Prostate gland (tissue), 2 donors: ENCODE measurements around the gene FGF12. TPM values are rescaled to one million over a fixed set of nuclear protein-coding genes. Genes with fewer than 3 reads are reported as not detected.
"Not testable (repeated sequence)": the region's sequence is repeated elsewhere in the genome, so short reads cannot be mapped to it uniquely, and the experiment has no call there.

Source experiments
- DNase-seq: peaks from one replicate; pipeline ENCODE4 v3.0.0-alpha.2; 2019; ENCODE audit warnings: low spot score
- H3K27ac ChIP-seq, 2 donors: fragments of 200-600 bp; sonication (generic); 2 replicates each; pipeline ENCODE4 v1.5.1; 2017 to 2019
- H3K27me3 ChIP-seq: fragments of 200-600 bp; sonication (generic); replicated peaks from 2 replicates; pipeline ENCODE4 v1.5.1; 2019; ENCODE audit not compliant: insufficient read depth
- H3K36me3 ChIP-seq, 2 donors: fragments of 200-600 bp; sonication (generic); 1 replicate in 1 of 2; 2 replicates in 1 of 2; pipeline versions ENCODE4 v1.5.1 to v1.8.1; 2017 to 2019
- H3K4me1 ChIP-seq: fragments of 200-600 bp; sonication (generic); replicated peaks from 2 replicates; pipeline ENCODE4 v1.5.1; 2019
- H3K4me3 ChIP-seq, 2 donors: fragments of 200-600 bp; sonication (generic); 2 replicates each; pipeline ENCODE4 v1.5.1; 2017 to 2019
- H3K9me3 ChIP-seq: fragments of 200-600 bp; sonication (generic); 2 replicates; pipeline ENCODE4 v1.5.1; 2017
- POLR2A ChIP-seq: fragments of 450-650 bp; IDR thresholded peaks from one replicate; pipeline ENCODE4 v1.6.1; 2016; ENCODE audit warnings: antibody characterized with exemption, mild to moderate bottlenecking
- POLR2AphosphoS5 ChIP-seq: sonication (generic); formaldehyde crosslinking; IDR thresholded peaks from one replicate; pipeline ENCODE4 v1.6.1; 2017; ENCODE audit warnings: antibody characterized with exemption
- WGBS: methylation state at CpG from one replicate; pipeline ENCODE4 v1.1.5; 2018; 5-methylcytosine and 5-hydroxymethylcytosine counted together
- intact Hi-C: fragments of 100-400 bp; cut with DNase I; formaldehyde crosslinking; loops from one replicate; pipeline ENCODE4 v1.14.2; 2022
- total RNA-seq, 2 donors: library from RNA; depleted of rRNA; stranded (reverse); fragments of >200 nt; gene quantifications; one replicate each; pipeline ENCODE4 v1.1.0, GENCODE V29; 2016
- TF ChIP-seq, protein P1 (sequence below), 4 experiments: fragments of 200-600 bp in 2 of 4; fragments of 450-650 bp in 2 of 4; sonication (generic) in 2 of 4; IDR thresholded peaks; 1 replicate in 3 of 4; 2 replicates in 1 of 4; pipeline ENCODE4 v1.5.1; 2016 to 2019; ENCODE audit warnings: antibody characterized with exemption in 4 of 4, mild to moderate bottlenecking in 2 of 4, moderate library complexity in 2 of 4

The FGF12 gene
- total RNA-seq, 2 donors from 2014 or later, result 2.4 to 5.7 TPM

DNA sequence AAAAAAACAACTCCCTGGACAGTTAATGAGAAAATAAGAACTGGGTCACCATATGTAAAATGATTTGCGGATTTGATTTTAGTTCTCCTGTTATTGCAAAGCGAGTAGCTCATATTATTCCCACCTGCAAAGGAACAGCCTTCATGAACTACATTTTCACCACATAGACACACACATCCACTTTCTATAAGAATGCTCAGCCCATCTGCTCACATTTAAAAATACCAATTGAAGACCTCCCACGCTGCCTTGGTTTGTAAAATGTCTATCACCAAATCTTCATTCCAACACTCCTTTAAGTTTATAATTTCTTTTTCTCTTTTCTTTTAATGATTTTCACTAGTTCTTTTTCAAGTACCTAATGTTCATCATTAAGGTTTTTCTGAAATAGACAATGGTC is 148.6 kb downstream of the FGF12 start:
- no peak for DNase-seq
- H3K4me1 ChIP-seq, result no peaks in the 10 kb centered on the region
- no peaks in the 10 kb centered on the region for H3K36me3 ChIP-seq
- H3K27me3 ChIP-seq, result no peaks in the 10 kb centered on the region
- no peak for TF ChIP-seq POLR2AphosphoS5
- TF ChIP-seq, protein P1, sequence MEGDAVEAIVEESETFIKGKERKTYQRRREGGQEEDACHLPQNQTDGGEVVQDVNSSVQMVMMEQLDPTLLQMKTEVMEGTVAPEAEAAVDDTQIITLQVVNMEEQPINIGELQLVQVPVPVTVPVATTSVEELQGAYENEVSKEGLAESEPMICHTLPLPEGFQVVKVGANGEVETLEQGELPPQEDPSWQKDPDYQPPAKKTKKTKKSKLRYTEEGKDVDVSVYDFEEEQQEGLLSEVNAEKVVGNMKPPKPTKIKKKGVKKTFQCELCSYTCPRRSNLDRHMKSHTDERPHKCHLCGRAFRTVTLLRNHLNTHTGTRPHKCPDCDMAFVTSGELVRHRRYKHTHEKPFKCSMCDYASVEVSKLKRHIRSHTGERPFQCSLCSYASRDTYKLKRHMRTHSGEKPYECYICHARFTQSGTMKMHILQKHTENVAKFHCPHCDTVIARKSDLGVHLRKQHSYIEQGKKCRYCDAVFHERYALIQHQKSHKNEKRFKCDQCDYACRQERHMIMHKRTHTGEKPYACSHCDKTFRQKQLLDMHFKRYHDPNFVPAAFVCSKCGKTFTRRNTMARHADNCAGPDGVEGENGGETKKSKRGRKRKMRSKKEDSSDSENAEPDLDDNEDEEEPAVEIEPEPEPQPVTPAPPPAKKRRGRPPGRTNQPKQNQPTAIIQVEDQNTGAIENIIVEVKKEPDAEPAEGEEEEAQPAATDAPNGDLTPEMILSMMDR (IDR thresholded peaks at IDR 0.05), result no peak
- no peak for TF ChIP-seq POLR2A
- H3K27ac ChIP-seq, result no peak overlapping the region
- H3K4me3 ChIP-seq, result no peak overlapping the region
- H3K9me3 ChIP-seq, result no peaks in the 10 kb centered on the region
- intact Hi-C loops, result no loop called here
- 91% methylated on average over 3 of the region's 3 CpGs for WGBS

DNA sequence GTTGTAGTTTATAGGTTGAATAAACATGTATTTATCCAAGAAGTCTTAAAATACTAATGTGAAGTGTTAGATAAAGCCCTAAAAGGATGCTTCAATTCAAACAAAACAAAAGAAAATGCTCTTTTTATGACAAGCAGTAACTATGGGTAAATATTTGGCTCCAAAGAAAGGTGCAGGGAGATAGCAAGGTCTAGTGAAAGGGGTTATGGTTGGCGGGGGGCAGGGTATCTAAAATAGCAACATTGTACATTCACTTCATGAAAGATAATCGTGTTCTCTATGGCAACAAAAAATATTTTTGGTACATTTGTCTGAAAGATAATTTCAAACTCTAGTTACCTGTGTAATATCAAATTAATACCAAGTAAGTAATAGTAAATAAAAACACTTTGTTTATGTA is 149.5 kb downstream of the FGF12 start:
- TF ChIP-seq POLR2A (no peak), POLR2AphosphoS5 (no peak)
- TF ChIP-seq, protein P1 (IDR thresholded peaks at IDR 0.05), result no peak
- no peak for DNase-seq
- Histone ChIP-seq H3K36me3 (no peaks in the 10 kb centered on the region), H3K27ac (no peak overlapping the region), H3K4me1 (no peaks in the 10 kb centered on the region), H3K4me3 (no peak overlapping the region), H3K9me3 (no peaks in the 10 kb centered on the region), H3K27me3 (no peaks in the 10 kb centered on the region)
- 49% methylated on average over 2 of the region's 2 CpGs for WGBS
- intact Hi-C loops, result no loop called here

DNA sequence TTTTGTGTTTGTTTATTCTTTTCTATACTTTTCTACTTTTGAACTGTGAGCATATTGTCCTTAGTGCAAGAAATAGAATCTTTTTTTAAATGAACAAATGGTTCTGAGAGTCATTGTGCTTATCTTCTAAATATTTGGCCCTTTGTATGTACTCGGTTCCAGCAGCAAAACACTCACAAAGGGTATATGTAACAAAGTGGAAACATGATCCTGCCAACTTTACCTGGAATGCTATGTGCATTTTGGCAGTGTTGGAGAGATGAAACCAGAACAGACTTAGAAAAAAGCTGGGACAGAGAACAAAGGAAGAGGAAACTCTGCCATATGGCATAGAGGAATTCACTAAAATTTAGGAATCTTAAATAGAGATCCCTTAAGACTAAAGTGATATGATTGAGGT is 150.1 kb downstream of the FGF12 start:
- H3K4me1 ChIP-seq, result no peaks in the 10 kb centered on the region
- intact Hi-C loops, result no loop called here
- H3K36me3 ChIP-seq, result no peaks in the 10 kb centered on the region
- no peak overlapping the region for H3K4me3 ChIP-seq
- WGBS, result 18% methylated on average over 1 of the region's 1 CpG
- no peak overlapping the region for H3K27ac ChIP-seq
- H3K27me3 ChIP-seq, result no peaks in the 10 kb centered on the region
- DNase-seq, result peak; percentile 17
- H3K9me3 ChIP-seq, result no peaks in the 10 kb centered on the region
- TF ChIP-seq, protein P1 (IDR thresholded peaks at IDR 0.05), result no peak
- TF ChIP-seq POLR2A (no peak), POLR2AphosphoS5 (peak; percentile 34)

DNA sequence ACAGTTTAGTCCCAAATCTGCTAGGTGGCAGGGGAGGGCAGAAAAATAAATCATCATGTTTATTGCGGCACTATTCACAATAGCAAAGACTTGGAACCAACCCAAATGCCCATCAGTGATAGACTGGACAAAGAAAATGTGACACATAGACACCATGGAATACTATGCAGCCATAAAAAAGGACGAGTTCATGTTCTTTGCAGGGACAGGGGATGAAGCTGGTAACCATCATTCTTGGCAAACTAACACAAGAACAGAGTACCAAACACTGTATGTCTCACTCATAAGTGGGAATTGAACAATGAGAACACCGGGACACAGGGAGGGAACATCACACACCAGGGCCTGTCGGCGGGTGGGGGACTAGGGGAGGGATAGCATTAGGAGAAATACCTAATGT is 150.6 kb downstream of the FGF12 start:
- H3K27me3 ChIP-seq, intact Hi-C loops, H3K4me3 ChIP-seq, DNase-seq, H3K36me3 ChIP-seq, H3K4me1 ChIP-seq, H3K9me3 ChIP-seq: not testable (repeated sequence)
- H3K27ac ChIP-seq, result peak overlapping the region in 1 of 2 donors; percentile 5
- WGBS, result 87% methylated on average over 5 of the region's 5 CpGs

DNA sequence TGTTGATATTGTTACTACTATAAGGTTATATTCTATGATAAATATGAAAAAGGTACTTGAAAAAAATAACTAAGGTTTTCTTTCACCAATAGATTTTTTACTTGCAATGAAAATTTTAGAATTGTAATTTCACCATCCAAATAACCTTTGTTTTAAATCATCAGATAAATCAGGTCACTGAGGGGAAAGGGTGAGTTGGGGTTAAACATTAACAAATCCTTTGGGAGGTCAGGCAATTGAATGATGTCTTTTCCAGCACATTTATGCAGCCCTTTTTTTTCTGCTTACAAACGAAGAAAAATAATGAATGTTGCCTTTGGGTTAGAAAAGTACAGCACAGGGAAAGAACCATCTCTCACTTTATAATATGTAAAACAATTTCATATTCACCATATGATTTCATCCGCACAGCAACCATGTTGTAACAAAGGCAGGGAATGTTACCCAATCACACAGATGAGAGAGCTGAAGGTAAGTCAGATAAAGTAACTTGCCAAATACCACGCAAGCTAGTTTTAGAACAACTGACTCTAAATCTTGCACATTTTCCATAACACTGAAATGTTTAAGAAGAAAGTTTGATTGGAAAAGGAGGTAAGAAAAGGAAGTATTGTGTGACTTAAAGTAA is 151.3 kb downstream of the FGF12 start:
- Histone ChIP-seq H3K27me3 (no peaks in the 10 kb centered on the region), H3K36me3 (no peaks in the 10 kb centered on the region), H3K4me3 (no peak overlapping the region), H3K4me1 (no peaks in the 10 kb centered on the region), H3K27ac (no peak overlapping the region), H3K9me3 (no peaks in the 10 kb centered on the region)
- no peak for DNase-seq
- TF ChIP-seq POLR2AphosphoS5, result no peak
- TF ChIP-seq, protein P1 (IDR thresholded peaks at IDR 0.05), result no peak
- TF ChIP-seq POLR2A, result no peak
- 80% methylated on average over 3 of the region's 3 CpGs for WGBS
- intact Hi-C loops, result no loop called here
